ENCODE results near the gene CBR1. TPM values are rescaled to one million over a fixed set of nuclear protein-coding genes. Genes with fewer than 3 reads are reported as not detected.

The CBR1 gene
- total and polyA plus RNA-seq, 12 donors = 38.3 to 602 (median 107) TPM

GRCh38 chr21:36100971-36101641, 31.3 kb downstream of the CBR1 start:
- DNase-seq = no peak
- TF ChIP-seq POLR2A (IDR thresholded peaks at IDR 0.05) (no peak), CTCF (IDR thresholded peaks at IDR 0.05) (no peak)
- WGBS, 4 donors = 66 to 78% (median 76%) methylated on average over 6 of the region's 6 CpGs

GRCh38 chr21:36103434-36103833, 33.6 kb downstream of the CBR1 start:
- H3K27ac ChIP-seq = no peak overlapping the region
- no peak overlapping the region for H3K4me3 ChIP-seq
- TF ChIP-seq CTCF (IDR thresholded peaks at IDR 0.05) (no peak), POLR2A (IDR thresholded peaks at IDR 0.05) (no peak)
- DNase-seq = no peak
- intact Hi-C loops (cut with DNase I) = loop anchor here in 1 of 2 donors (10.0 kb wide), 1 partner anchor 59 kb away; no protein-coding TSS in a partner anchor
- peaks cover 0 to under 1% of the 10 kb centered on the region in 2 donors for H3K4me1 ChIP-seq (replicated peaks in 1 of 2)
- H3K9me3 ChIP-seq (replicated peaks in 1 of 3) = no peaks in the 10 kb centered on the region
- peaks cover 5% of the 10 kb centered on the region for H3K27me3 ChIP-seq
- H3K36me3 ChIP-seq (replicated peaks in 1 of 2) = no peaks in the 10 kb centered on the region

More at GRCh38 chr21:36100971-36101641, 31.3 kb downstream of the CBR1 start:
- H3K4me3 ChIP-seq = no peak overlapping the region
- H3K4me1 ChIP-seq (replicated peaks in 1 of 2) = peaks cover 0 to 10% of the 10 kb centered on the region in 2 donors
- no peaks in the 10 kb centered on the region for H3K36me3 ChIP-seq (replicated peaks in 1 of 2)
- H3K9me3 ChIP-seq (replicated peaks in 1 of 3) = no peaks in the 10 kb centered on the region
- intact Hi-C loops (cut with DNase I) = loop anchor here in 1 of 2 donors (10.0 kb wide), 1 partner anchor 56 kb away; no protein-coding TSS in a partner anchor
- H3K27me3 ChIP-seq = peaks cover 5% of the 10 kb centered on the region
- no peak overlapping the region for H3K27ac ChIP-seq

- no peaks in the 10 kb centered on the region for H3K9me3 ChIP-seq (replicated peaks in 1 of 3)
- H3K27me3 ChIP-seq = peaks cover 5% of the 10 kb centered on the region
- intact Hi-C loops (cut with DNase I) = loop anchor here in 1 of 2 donors (10.0 kb wide), 1 partner anchor 60 kb away; no protein-coding TSS in a partner anchor
- no peaks in the 10 kb centered on the region for H3K4me1 ChIP-seq (replicated peaks in 1 of 2)
- no peaks in the 10 kb centered on the region for H3K36me3 ChIP-seq (replicated peaks in 1 of 2)
- peak in 3 of 7 donors; percentile 47 to 52 (median 49) for DNase-seq
- WGBS, 4 donors = 23 to 45% (median 36%) methylated on average over 21 to 29 of the region's 29 CpGs
- peak overlapping the region in 1 of 4 donors; percentile 7 for H3K4me3 ChIP-seq
- TF ChIP-seq POLR2A (IDR thresholded peaks at IDR 0.05) (no peak), CTCF (IDR thresholded peaks at IDR 0.05) (peak; percentile 12 to 48 (median 28))
- H3K27ac ChIP-seq = no peak overlapping the region
Measured at GRCh38 chr21:36104317-36105300, 34.8 kb downstream of the CBR1 start.

GRCh38 chr21:36105327-36105842, 35.6 kb downstream of the CBR1 start:
- no peaks in the 10 kb centered on the region for H3K36me3 ChIP-seq (replicated peaks in 1 of 2)
- intact Hi-C loops (cut with DNase I) = loop anchor here in 1 of 2 donors (10.0 kb wide), 1 partner anchor 61 kb away; no protein-coding TSS in a partner anchor
- peaks cover 5% of the 10 kb centered on the region for H3K27me3 ChIP-seq
- H3K4me3 ChIP-seq = no peak overlapping the region
- H3K27ac ChIP-seq = no peak overlapping the region
- no peaks in the 10 kb centered on the region for H3K9me3 ChIP-seq (replicated peaks in 1 of 3)
- 67 to 74% (median 69%) methylated on average over 4 of the region's 4 CpGs for WGBS, 4 donors
- no peak for DNase-seq
- TF ChIP-seq POLR2A (IDR thresholded peaks at IDR 0.05) = no peak
- TF ChIP-seq CTCF (IDR thresholded peaks at IDR 0.05) = no peak
- H3K4me1 ChIP-seq (replicated peaks in 1 of 2) = no peaks in the 10 kb centered on the region

All from adrenal gland (tissue), 12 donors.